Measurements from ENCODE around the gene SETD4.

SETD4 gene

DNA sequence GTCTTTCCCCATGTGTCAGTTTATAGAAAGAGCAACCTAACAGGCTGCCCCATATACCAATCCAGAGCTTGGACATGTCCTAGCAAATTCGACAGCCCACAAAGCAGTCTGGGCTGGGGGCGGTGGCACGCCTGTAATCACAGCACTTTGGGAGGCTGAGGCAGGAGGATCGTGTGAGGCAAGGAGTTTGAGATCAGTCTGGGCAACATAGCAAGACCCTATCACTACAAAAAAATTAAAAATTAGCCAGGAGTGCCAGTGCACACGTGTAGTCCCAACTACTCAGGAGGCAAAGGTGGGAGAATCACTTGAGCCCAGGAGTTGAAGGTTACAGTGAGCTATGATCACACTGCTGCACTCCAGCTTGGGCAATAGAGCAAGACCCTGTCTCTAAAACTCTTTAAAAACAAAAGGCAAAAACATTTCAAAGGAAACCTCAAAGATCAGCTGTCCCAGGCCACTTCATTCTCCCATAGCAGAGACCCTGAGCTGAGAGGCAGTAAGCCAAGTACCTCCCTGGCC is 54.4 kb downstream of the SETD4 start:
- DNase-seq (ENCODE audit: low read depth): no peak

DNA sequence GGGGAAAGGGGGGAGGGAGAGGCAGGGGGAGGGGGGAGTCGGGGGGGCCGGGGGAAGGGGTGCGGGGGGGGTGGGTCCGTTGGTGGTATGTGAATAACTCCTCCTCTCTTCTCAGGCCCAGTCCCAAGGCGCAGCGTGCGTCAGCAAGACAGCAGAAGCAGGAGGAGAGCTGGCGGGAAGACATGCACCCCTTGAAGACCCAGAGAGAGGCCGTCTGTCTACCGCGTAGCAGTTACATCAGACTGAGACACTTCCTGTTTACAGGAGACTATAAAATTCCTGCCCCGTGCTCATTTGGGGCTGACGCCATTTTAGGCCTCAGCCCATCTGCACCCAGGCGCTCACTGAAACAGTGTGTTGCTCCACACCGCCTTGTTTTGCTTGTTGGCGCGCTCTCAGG is 55.3 kb downstream of the SETD4 start:
- no peak for DNase-seq (ENCODE audit: low read depth)

DNA sequence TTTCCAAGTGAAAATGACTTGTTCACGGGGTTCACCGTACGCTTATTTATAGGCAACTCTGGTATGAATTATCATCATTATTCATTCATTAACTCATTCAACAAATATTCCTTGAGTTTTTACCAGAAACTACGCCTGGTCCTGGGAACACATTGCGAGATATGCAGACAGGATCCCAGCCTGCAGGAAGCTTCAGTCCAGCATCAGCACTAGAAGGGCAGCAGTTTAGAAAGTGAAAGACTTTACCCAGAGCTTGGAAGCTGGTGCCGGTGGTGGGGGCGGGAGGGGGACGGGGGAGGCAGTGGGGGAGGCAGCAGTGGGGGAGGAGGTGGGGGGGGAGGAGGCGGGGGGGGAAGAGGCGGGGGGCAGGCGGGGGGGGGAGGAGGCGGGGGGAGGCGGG is 55.9 kb downstream of the SETD4 start:
- DNase-seq (ENCODE audit: low read depth): no peak

DNA sequence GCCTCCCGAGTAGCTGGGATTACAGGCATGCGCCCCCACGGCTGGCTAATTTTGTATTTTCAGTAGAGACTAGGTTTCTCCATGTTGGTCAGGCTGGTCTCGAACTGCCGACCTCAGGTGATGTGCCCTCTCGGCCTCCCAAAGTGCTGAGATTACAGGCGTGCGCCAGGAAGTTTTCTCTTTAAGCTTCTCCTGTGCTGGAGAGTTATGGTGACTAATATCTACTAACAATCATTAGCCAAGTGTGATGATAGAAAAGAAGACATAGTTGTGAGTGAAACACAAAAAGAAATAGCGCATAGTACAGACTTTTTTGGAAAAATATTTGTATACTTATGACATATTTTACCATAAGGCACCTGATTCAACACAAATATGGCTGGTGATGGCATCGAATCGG is 56.5 kb downstream of the SETD4 start:
- no peak for DNase-seq (ENCODE audit: low read depth)

DNA sequence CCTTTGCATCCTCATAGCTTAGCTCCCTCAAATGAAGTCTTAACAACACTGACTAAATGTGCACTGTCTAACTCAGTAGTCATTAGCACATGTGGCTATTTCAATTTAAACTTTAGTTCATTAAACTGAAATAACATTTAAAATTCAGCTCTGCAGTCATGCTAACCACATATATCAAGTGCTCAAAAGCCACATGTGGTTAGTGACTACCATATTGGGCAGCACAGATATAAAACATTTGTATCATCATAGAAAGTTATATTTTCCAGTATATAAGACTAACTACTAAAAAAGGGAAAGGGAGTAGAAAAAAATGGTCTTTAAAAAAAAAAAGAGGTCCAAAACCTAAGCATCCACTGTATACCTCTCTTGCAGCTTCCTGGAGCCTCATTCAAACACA is 64.1 kb downstream of the SETD4 start:
- DNase-seq (ENCODE audit: low read depth): no peak

DNA sequence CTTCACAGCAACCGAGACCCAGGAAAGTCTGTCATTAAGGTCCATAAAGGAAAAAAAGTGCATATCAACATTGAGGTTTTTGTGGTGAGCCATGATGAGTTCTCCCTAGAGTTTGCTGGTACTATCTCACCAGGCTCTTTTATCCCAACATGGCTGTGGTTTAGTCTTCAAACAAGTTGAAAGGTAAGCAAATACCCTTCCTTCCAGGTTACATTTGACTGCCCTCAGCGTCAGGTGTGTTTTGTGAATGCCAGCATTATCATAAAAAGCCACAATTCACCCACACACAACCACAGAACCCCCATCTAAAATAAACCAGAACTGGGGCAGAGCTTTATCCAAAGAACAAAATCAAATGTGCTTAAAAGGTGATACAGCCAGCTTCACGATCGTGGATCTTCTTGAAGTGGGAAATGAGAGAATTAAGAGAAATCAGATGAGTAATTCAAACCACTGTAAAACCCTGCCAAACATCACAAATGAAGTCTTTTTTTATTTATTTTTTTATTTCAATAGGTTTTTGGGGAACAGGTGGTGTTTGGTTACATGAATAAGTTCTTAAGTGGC is 64.7 kb downstream of the SETD4 start:
- no peak for DNase-seq (ENCODE audit: low read depth)

DNA sequence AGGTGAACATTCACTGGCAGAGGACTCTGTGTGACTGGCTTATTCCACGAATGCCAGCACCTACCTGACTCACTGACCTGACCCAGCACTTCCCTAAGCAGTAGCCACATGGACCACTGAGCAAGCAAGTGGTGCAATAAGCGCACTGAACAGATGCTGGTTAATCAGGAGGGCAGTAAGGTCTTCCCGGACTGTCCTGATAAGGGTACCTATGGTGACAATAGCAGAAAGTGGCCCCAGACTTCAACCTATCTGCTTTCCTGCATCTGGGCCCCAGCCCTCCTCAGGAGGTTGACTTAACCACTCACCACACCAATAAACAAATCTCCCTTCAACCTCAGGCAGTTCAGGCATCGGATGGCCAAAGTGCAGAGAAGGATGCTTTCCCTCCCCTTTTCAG is 65.7 kb downstream of the SETD4 start:
- DNase-seq (ENCODE audit: low read depth): no peak

DNA sequence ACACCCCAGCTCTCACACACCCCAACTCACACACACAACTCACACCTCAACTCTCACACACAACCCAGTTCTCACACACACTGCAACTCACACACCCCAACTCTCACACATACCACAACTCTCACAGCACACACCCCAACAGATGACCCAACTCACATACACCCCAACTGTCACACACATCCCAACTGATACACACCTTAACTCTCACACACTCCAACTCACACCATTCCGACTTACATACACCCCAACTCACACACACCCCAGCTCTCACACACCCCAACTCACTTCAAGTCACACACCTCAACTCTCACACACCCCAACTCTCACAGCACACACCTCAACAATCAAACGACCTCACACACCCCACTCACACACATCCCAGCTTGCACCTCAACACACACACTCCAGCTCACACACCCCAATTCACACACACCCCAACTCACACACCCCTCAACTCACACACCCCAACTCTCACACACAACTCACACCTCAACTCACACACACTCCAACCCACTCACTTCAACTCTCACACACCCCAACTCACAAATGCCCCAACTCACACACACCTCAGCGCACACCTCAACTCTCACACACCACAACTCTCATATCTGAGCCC is 66.3 kb downstream of the SETD4 start:
- no peak for DNase-seq (ENCODE audit: low read depth)

DNA sequence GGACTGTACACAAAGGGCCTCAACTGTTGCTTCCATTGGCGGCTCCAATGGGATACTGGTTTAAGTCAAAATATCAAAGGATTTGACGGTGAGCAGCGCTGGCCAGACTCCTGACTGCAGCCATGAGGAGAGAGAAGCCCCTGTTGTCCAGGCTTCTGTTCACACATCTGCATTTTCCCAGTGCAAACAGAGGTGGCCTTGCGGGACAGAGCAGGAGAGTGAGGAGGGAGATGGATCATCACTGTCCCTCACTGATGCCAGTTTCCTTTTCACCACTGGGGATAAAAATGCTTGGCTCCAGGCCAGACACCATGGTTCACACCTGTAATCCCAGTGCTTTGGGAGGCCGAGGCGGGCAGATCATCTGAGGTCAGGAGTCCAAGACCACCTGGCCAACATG is 69.2 kb downstream of the SETD4 start:
- DNase-seq (ENCODE audit: low read depth): no peak

DNA sequence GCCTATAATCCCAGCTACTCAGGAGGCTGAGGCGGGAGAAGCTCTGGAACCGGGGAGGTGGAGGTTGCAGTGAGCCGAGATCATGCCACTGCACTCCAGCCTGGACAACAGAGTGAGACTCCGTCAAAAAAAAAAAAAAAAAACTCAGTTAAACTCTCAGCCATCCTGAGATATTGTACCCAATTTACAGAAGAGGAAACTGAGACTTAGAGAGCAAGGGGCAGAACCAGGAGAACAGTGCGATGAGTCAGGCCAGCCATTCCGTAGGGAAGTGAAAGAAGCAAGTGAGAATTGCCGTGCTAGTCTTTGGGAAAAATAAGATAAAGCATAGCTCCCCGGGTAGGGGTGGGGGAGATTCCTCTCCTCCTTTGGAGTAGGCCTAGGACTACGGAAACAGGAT is 69.7 kb downstream of the SETD4 start:
- DNase-seq (ENCODE audit: low read depth): no peak

DNA sequence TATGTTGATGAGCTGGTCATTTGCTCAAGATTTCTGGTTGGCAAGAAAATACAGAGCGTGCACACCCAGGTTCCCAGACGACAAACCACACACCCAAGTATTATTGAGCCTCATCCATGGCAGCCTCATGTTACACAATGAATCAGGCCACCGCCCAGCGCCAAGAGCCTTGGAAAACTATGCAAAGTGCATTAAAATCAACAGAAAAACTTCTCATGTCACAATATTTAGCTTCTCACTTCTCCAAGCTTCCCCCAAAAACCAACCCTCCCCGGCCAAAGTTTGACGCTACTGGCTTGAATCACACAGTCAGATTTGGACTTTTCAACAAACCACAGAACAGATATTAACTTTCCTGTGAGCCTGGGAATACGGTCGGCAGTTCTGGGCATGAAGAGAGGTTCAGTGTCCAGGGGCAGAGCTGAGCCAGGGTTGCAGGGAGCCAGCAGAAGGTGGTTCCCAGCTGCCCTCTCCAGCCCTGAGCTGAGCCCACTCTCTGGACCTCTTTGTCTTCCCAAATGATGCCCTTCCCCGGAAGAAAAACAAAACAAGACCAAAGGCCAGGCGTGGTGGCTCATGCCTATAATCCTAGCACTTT is 71.1 kb downstream of the SETD4 start:
- peak; percentile 90 for DNase-seq (ENCODE audit: low read depth)

DNA sequence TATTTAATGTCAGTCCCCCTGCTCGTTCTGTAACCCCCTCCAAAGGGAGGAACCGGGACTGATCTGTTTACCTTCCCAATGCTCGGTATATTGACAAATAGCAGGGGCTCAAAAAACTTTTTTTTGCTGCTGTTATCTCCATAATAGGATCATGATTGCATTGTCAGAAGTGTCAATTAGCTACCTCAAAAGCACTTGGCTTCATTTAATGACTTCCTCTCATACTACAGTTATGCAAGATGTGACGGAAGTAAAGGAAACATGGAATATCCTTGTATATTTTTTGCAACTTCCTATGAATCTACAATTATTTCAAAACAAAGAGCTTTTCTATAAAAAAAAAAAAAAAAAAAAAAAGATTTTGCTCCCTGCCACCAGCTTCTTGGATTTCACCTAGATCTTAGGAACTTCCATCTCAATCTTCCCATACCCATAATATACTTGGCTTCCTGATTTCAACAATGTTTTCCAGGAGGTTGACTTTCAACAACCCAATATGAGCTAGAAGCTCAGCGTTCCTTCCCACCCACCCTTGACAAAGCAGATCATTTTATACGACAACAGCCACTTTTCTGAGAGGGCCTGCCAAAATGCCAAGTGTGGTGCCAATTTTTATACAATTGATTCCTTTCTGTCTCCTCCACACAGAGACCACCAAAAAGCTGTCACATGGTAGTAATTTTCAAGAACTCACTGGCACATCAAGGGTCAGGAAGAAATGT is 71.7 kb downstream of the SETD4 start:
- DNase-seq (ENCODE audit: low read depth): no peak

DNA sequence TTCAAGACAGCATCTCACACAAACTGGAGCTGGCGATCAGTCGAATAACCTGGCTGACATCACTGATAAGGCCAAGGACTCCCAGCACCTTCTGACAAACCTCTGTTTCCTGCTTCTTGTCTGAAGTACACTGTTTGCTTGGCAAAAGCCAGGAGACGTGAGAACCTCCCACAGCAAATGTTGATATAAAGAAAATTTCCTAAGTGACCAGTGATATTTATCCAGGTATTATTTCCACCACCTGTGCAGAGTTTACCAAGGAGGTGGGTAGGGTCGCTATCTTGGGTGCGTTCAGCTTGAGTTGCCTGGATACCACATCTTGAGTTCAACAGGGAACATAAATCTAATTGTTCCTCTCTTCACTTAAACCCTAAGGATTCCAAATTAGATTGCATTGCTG is 72.9 kb downstream of the SETD4 start:
- DNase-seq (ENCODE audit: low read depth): no peak

DNA sequence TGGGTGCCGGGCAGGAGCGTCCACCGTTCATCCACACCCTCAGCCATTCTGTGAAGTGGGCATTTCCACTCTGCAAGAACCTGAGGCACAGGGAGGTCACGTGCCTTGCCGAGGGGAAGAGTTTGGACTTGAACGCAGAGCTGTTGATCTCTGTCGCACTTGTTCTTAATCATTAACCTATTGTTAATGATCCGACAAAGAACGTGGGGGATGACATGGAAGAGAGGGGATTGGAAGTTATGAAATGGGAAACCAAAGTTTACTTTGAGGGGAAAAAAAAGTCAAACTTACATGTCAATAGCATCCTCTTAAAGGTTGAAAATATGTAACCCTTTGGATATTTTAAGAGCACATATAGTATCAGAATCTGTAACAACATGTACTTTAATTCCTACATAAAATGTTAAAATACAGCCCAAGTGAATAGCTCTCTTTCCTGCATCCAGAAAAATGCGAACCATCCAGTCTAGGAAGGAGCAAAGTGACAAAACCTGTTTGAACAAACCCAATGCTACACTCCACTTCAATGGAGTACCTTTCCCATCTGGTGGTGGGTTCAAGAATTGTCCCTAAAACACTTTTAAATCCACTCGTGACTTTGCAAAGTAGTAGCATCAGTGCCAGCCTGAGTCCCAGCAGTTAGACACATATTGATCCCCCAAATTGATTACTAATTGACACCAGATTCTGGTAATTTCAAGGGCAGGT is 75.5 kb downstream of the SETD4 start:
- DNase-seq (ENCODE audit: low read depth): no peak
